ENCODE results near the gene BORCS6. TPM values are rescaled to one million over a fixed set of nuclear protein-coding genes. Genes with fewer than 3 reads are reported as not detected.

Gene BORCS6
- total RNA-seq, 1 donor from 2014 or later, result 9.7 TPM

GRCh38 chr17:8176998-8177731 is 12.8 kb downstream of the BORCS6 start:
- no peaks in the 10 kb centered on the region for H3K36me3 Mint-ChIP-seq (ENCODE audit: low read depth, unreplicated experiment)
- no peak overlapping the region for H3K27ac Mint-ChIP-seq (ENCODE audit: unreplicated experiment)
- peak overlapping the region; percentile 82 for H3K4me3 Mint-ChIP-seq (ENCODE audit: unreplicated experiment)
- H3K9me3 Mint-ChIP-seq (ENCODE audit: unreplicated experiment), result no peaks in the 10 kb centered on the region
- peaks cover 40% of the 10 kb centered on the region for H3K4me1 Mint-ChIP-seq (ENCODE audit: unreplicated experiment)
- TF ChIP-seq CTCF (IDR thresholded peaks at IDR 0.05; ENCODE audit: unreplicated experiment), result no peak
- no peak for DNase-seq (ENCODE audit: low spot score)
- H3K27me3 Mint-ChIP-seq (ENCODE audit: unreplicated experiment), result peaks cover 15% of the 10 kb centered on the region

- Mint-ChIP-seq H3K36me3 (ENCODE audit: low read depth, unreplicated experiment) (no peaks in the 10 kb centered on the region), H3K27ac (ENCODE audit: unreplicated experiment) (peak within 1 kb of the TSS; percentile 89), H3K27me3 (ENCODE audit: unreplicated experiment) (peaks cover 15% of the 10 kb centered on the region), H3K9me3 (ENCODE audit: unreplicated experiment) (no peaks in the 10 kb centered on the region), H3K4me1 (ENCODE audit: unreplicated experiment) (peaks cover 39% of the 10 kb centered on the region), H3K4me3 (ENCODE audit: unreplicated experiment) (peak within 1 kb of the TSS; percentile 94)
- no peak for TF ChIP-seq CTCF (IDR thresholded peaks at IDR 0.05; ENCODE audit: unreplicated experiment)
- peak; percentile 88 for DNase-seq (ENCODE audit: low spot score)
Observed at GRCh38 chr17:8176197-8176940, 13.6 kb downstream of the BORCS6 start, which contains the start of gene TMEM107. Gene TMEM107, minus strand, starts transcription at chr17:8176380. Its CDS starts 94 bp downstream, at chr17:8176286.

- H3K27ac Mint-ChIP-seq (ENCODE audit: unreplicated experiment), result peak overlapping the region; percentile 89
- H3K36me3 Mint-ChIP-seq (ENCODE audit: low read depth, unreplicated experiment), result no peaks in the 10 kb centered on the region
- H3K4me3 Mint-ChIP-seq (ENCODE audit: unreplicated experiment), result peak overlapping the region; percentile 94
- DNase-seq (ENCODE audit: low spot score), result no peak
- H3K27me3 Mint-ChIP-seq (ENCODE audit: unreplicated experiment), result peaks cover 15% of the 10 kb centered on the region
- TF ChIP-seq CTCF (IDR thresholded peaks at IDR 0.05; ENCODE audit: unreplicated experiment), result no peak
- H3K9me3 Mint-ChIP-seq (ENCODE audit: unreplicated experiment), result no peaks in the 10 kb centered on the region
- H3K4me1 Mint-ChIP-seq (ENCODE audit: unreplicated experiment), result peaks cover 33% of the 10 kb centered on the region
Observed at GRCh38 chr17:8175795-8176196, 14.2 kb downstream of the BORCS6 start.

- no peaks in the 10 kb centered on the region for H3K9me3 Mint-ChIP-seq (ENCODE audit: unreplicated experiment)
- peaks cover 32% of the 10 kb centered on the region for H3K4me1 Mint-ChIP-seq (ENCODE audit: unreplicated experiment)
- no peak for TF ChIP-seq CTCF (IDR thresholded peaks at IDR 0.05; ENCODE audit: unreplicated experiment)
- H3K36me3 Mint-ChIP-seq (ENCODE audit: low read depth, unreplicated experiment), result no peaks in the 10 kb centered on the region
- peak overlapping the region; percentile 99 for H3K27ac Mint-ChIP-seq (ENCODE audit: unreplicated experiment)
- peak overlapping the region; percentile 87 for H3K4me3 Mint-ChIP-seq (ENCODE audit: unreplicated experiment)
- no peak for DNase-seq (ENCODE audit: low spot score)
- peaks cover 15% of the 10 kb centered on the region for H3K27me3 Mint-ChIP-seq (ENCODE audit: unreplicated experiment)
Observed at GRCh38 chr17:8173871-8174322, 16.1 kb downstream of the BORCS6 start.
